ENCODE measurements around the gene HHIPL1. TPM values are rescaled to one million over a fixed set of nuclear protein-coding genes. Genes with fewer than 3 reads are reported as not detected.

Gene HHIPL1
- total RNA-seq, 1 experiment from 2014 or later = 2.1 TPM

- no peak overlapping the region for H3K4me3 ChIP-seq (ENCODE audit: low read depth in 2 of 2, low read length in 2 of 2)
- POLR2A ChIA-PET = no interaction called here
- no peak overlapping the region for H3K27ac ChIP-seq (ENCODE audit: low read length)
- no peak for ATAC-seq
- intact Hi-C loops (cut with micrococcal nuclease; ENCODE audit: unreplicated experiment) = no loop called here
- no peaks in the 10 kb centered on the region for H3K9me3 ChIP-seq (ENCODE audit: control insufficient read depth, insufficient read depth, low read depth, low read length)
- H3K27me3 ChIP-seq (ENCODE audit: control insufficient read depth, insufficient read depth, low read length) = no peaks in the 10 kb centered on the region
- no TSS peak for BruUV-seq (replicated peaks)
- DNase-seq (ENCODE audit: low read depth, low spot score) = no peak
- H3K4me1 ChIP-seq (ENCODE audit: control insufficient read depth, insufficient read depth, low read length) = no peaks in the 10 kb centered on the region; the same call in 1 of the 2 replicates
- H3K36me3 ChIP-seq (ENCODE audit: control insufficient read depth, insufficient read depth, low read length) = no peaks in the 10 kb centered on the region
- CTCF ChIA-PET = no interaction called here
- no peak for TF ChIP-seq TCF7L2 (IDR thresholded peaks at IDR 0.05; ENCODE audit: low read depth, low read length)
- no peak for TF ChIP-seq POLR2AphosphoS5 (IDR thresholded peaks at IDR 0.05; ENCODE audit: low read depth, low read length)
- no peak for TF ChIP-seq CTCF (IDR thresholded peaks at IDR 0.05)
- no peak for TF ChIP-seq SIN3A (IDR thresholded peaks at IDR 0.05; ENCODE audit: borderline replicate concordance, insufficient read depth, low read depth, low read length)
- TF ChIP-seq REST (IDR thresholded peaks at IDR 0.05; ENCODE audit: insufficient read depth in 1 of 2, low read depth in 2 of 2, low read length in 1 of 2) = no peak
- in situ Hi-C loops (cut with HindIII; ENCODE audit: low pct_unique_long_range_greater_than_20kb, low sequenced_read_pairs) = no loop called here
Observed at GRCh38 chr14:99616832-99617800, 27.8 kb upstream of the HHIPL1 start.

GRCh38 chr14:99619835-99620834, 24.8 kb upstream of the HHIPL1 start:
- in situ Hi-C loops (cut with HindIII; ENCODE audit: low pct_unique_long_range_greater_than_20kb, low sequenced_read_pairs) = no loop called here
- intact Hi-C loops (cut with micrococcal nuclease; ENCODE audit: unreplicated experiment) = no loop called here
- ATAC-seq (no peak), DNase-seq (ENCODE audit: low read depth, low spot score) (no peak)
- POLR2A ChIA-PET = no interaction called here
- H3K4me3 ChIP-seq (ENCODE audit: low read depth in 2 of 2, low read length in 2 of 2) = no peak overlapping the region
- H3K27me3 ChIP-seq (ENCODE audit: control insufficient read depth, insufficient read depth, low read length) = no peaks in the 10 kb centered on the region
- H3K4me1 ChIP-seq (ENCODE audit: control insufficient read depth, insufficient read depth, low read length) = no peaks in the 10 kb centered on the region; the same call in 1 of the 2 replicates
- no peak overlapping the region for H3K27ac ChIP-seq (ENCODE audit: low read length)
- CTCF ChIA-PET = no interaction called here
- TF ChIP-seq CTCF (IDR thresholded peaks at IDR 0.05) (no peak), TCF7L2 (IDR thresholded peaks at IDR 0.05; ENCODE audit: low read depth, low read length) (no peak), POLR2AphosphoS5 (IDR thresholded peaks at IDR 0.05; ENCODE audit: low read depth, low read length) (no peak), REST (IDR thresholded peaks at IDR 0.05; ENCODE audit: insufficient read depth in 1 of 2, low read depth in 2 of 2, low read length in 1 of 2) (no peak), SIN3A (IDR thresholded peaks at IDR 0.05; ENCODE audit: borderline replicate concordance, insufficient read depth, low read depth, low read length) (no peak)
- H3K9me3 ChIP-seq (ENCODE audit: control insufficient read depth, insufficient read depth, low read depth, low read length) = no peaks in the 10 kb centered on the region
- H3K36me3 ChIP-seq (ENCODE audit: control insufficient read depth, insufficient read depth, low read length) = no peaks in the 10 kb centered on the region
- BruUV-seq (replicated peaks) = no TSS peak
